Measurements from ENCODE around the gene OR8D2.

Gene OR8D2

DNA sequence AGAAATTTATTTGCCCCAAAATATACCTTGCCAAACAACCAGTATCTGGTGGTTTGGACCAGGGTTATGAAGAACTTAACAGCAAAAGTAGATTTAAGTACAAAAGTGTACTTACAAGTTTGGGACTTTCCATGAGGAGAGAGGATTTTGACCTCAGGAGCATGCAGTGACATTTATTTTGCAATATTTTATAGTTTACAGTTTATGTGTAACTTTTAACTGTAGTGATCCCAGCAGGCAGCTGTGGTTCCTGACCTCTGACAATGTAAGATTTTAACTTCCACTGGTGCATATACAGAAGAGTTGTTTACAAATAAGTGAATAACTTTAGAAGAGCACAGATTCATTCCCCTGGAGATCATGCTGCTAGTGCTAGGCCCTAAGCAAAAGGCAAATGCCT is 12.9 kb downstream of the OR8D2 start:
- peak; percentile 59 for DNase-seq
- Histone ChIP-seq H2BK5ac (ENCODE audit: low read depth, low read length, poor library complexity, severe bottlenecking) (no peak overlapping the region), H2AK5ac (ENCODE audit: low read length, severe bottlenecking) (no peak overlapping the region), H3K9ac (ENCODE audit: low read length) (no peak overlapping the region), H3K36me3 (ENCODE audit: control insufficient read depth in 1 of 2, insufficient read depth in 2 of 2, low read depth in 1 of 2, low read length in 2 of 2) (no peaks in the 10 kb centered on the region), H3K4me1 (ENCODE audit: control insufficient read depth, insufficient read depth, low read depth, low read length) (no peaks in the 10 kb centered on the region), H2BK12ac (ENCODE audit: low read length in 2 of 2) (no peak overlapping the region), H2BK15ac (ENCODE audit: low read depth, poor library complexity, severe bottlenecking) (no peak overlapping the region), H4K8ac (ENCODE audit: low read length) (no peak overlapping the region), H2AFZ (ENCODE audit: low read depth, low read length) (no peak overlapping the region), H3K79me1 (replicated peaks; ENCODE audit: low read length, poor library complexity, severe bottlenecking) (no peaks in the 10 kb centered on the region), H3K9me3 (ENCODE audit: control insufficient read depth, low read length) (no peaks in the 10 kb centered on the region), H4K91ac (ENCODE audit: low read length) (no peak overlapping the region), H3K23ac (ENCODE audit: low read length in 2 of 2) (no peak overlapping the region), H3K14ac (ENCODE audit: low read length in 2 of 2) (no peak overlapping the region), H3K4me2 (ENCODE audit: low read length, poor library complexity, severe bottlenecking) (no peak overlapping the region), H3K4ac (ENCODE audit: low read depth in 1 of 2, low read length in 2 of 2) (no peak overlapping the region), H3K27ac (ENCODE audit: low read length, poor library complexity, severe bottlenecking) (no peak overlapping the region), H2BK120ac (ENCODE audit: low read depth, low read length) (no peak overlapping the region), H3K27me3 (ENCODE audit: control insufficient read depth in 1 of 2, insufficient read depth in 1 of 2, low read length in 2 of 2) (no peaks in the 10 kb centered on the region), H3K4me3 (ENCODE audit: insufficient read depth in 1 of 2, low read depth in 1 of 2, low read length in 2 of 2) (no peak overlapping the region), H3K18ac (ENCODE audit: low read depth in 1 of 2, low read length in 2 of 2) (no peak overlapping the region)

DNA sequence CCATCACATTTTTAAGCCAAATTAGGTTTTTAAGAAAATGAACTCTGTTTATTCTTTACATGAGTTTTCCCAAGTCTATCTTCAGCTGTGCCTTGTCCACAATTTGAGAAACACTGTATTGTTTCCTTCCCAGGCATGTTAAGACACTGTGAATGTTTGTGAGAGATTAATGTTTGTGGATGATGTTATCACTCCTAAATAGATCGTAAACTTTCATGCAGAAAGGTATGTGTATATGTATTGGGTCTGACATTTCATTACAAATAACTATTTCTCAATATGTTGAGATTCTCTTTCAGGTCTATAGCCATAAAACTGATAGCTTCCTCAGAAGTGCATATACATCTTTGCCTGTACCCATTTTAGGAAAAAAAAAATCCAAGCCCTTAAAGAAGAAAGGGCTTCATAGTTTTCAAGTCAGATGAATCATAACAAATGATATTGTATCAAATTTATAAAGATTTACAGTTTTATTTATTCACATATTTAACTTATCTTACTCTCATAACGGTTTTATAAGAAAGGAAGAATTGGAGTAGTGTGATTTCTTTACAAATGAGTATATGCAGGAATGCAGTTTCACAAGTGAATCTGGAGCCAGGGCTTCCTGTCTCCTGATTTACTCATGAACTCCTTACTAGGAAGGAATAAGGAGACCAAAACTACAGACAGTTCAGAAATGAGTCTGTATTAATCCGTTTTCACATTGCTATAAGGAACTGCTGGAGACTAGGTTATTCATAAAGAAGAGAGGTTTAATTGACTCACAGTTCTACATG is 17.5 kb downstream of the OR8D2 start:
- Histone ChIP-seq H2AFZ (ENCODE audit: low read depth, low read length) (no peak overlapping the region), H3K18ac (ENCODE audit: low read depth in 1 of 2, low read length in 2 of 2) (peak overlapping the region; percentile 22 to 79), H3K4ac (ENCODE audit: low read depth in 1 of 2, low read length in 2 of 2) (no peak overlapping the region), H3K27ac (ENCODE audit: low read length, poor library complexity, severe bottlenecking) (no peak overlapping the region), H2BK120ac (ENCODE audit: low read depth, low read length) (no peak overlapping the region), H3K79me1 (replicated peaks; ENCODE audit: low read length, poor library complexity, severe bottlenecking) (no peaks in the 10 kb centered on the region), H2BK5ac (ENCODE audit: low read depth, low read length, poor library complexity, severe bottlenecking) (no peak overlapping the region), H2BK12ac (ENCODE audit: low read length in 2 of 2) (peak overlapping the region in 1 of 2 experiments; percentile 66), H3K4me3 (ENCODE audit: insufficient read depth in 1 of 2, low read depth in 1 of 2, low read length in 2 of 2) (no peak overlapping the region), H4K8ac (ENCODE audit: low read length) (no peak overlapping the region), H3K27me3 (ENCODE audit: control insufficient read depth in 1 of 2, insufficient read depth in 1 of 2, low read length in 2 of 2) (no peaks in the 10 kb centered on the region), H4K91ac (ENCODE audit: low read length) (no peak overlapping the region), H3K14ac (ENCODE audit: low read length in 2 of 2) (no peak overlapping the region), H2AK5ac (ENCODE audit: low read length, severe bottlenecking) (no peak overlapping the region), H2BK15ac (ENCODE audit: low read depth, poor library complexity, severe bottlenecking) (no peak overlapping the region), H3K4me2 (ENCODE audit: low read length, poor library complexity, severe bottlenecking) (no peak overlapping the region), H3K4me1 (ENCODE audit: control insufficient read depth, insufficient read depth, low read depth, low read length) (no peaks in the 10 kb centered on the region), H3K9me3 (ENCODE audit: control insufficient read depth, low read length) (no peaks in the 10 kb centered on the region), H3K36me3 (ENCODE audit: control insufficient read depth in 1 of 2, insufficient read depth in 2 of 2, low read depth in 1 of 2, low read length in 2 of 2) (no peaks in the 10 kb centered on the region), H3K23ac (ENCODE audit: low read length in 2 of 2) (no peak overlapping the region), H3K9ac (ENCODE audit: low read length) (no peak overlapping the region)
- no CpG with 5 or more reads among the region's 3 CpGs for WGBS
- peak; percentile 51 for DNase-seq

DNA sequence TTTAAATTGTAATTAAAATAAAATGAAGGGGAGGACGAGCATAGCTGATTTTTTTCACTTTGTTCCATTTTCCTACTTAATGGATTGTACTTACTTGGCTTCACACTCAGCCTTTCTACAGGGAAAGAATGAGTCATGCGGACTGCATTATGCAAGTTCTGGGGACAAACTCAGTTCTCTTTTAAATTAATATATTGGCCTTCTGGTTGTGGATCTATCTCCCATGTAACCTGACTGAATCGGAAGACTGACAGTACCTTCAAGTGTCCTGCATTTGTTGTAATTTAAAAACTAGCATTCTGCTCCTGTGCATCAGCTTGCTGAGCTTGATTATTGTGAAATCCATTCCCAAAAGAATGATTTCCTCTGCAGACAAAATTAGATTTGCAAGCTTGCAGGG is 18.4 kb downstream of the OR8D2 start:
- H3K18ac ChIP-seq (ENCODE audit: low read depth in 1 of 2, low read length in 2 of 2) = no peak overlapping the region
- peak; percentile 87 for DNase-seq
- H3K4me1 ChIP-seq (ENCODE audit: control insufficient read depth, insufficient read depth, low read depth, low read length) = no peaks in the 10 kb centered on the region
- no peak overlapping the region for H4K91ac ChIP-seq (ENCODE audit: low read length)
- no peak overlapping the region for H3K14ac ChIP-seq (ENCODE audit: low read length in 2 of 2)
- no peak overlapping the region for H2AFZ ChIP-seq (ENCODE audit: low read depth, low read length)
- no peaks in the 10 kb centered on the region for H3K9me3 ChIP-seq (ENCODE audit: control insufficient read depth, low read length)
- H2AK5ac ChIP-seq (ENCODE audit: low read length, severe bottlenecking) = no peak overlapping the region
- no peak overlapping the region for H2BK120ac ChIP-seq (ENCODE audit: low read depth, low read length)
- no peak overlapping the region for H3K23ac ChIP-seq (ENCODE audit: low read length in 2 of 2)
- H3K27ac ChIP-seq (ENCODE audit: low read length, poor library complexity, severe bottlenecking) = no peak overlapping the region
- no peaks in the 10 kb centered on the region for H3K36me3 ChIP-seq (ENCODE audit: control insufficient read depth in 1 of 2, insufficient read depth in 2 of 2, low read depth in 1 of 2, low read length in 2 of 2)
- no peaks in the 10 kb centered on the region for H3K27me3 ChIP-seq (ENCODE audit: control insufficient read depth in 1 of 2, insufficient read depth in 1 of 2, low read length in 2 of 2)
- no peak overlapping the region for H3K9ac ChIP-seq (ENCODE audit: low read length)
- H2BK12ac ChIP-seq (ENCODE audit: low read length in 2 of 2) = no peak overlapping the region
- no peak overlapping the region for H2BK15ac ChIP-seq (ENCODE audit: low read depth, poor library complexity, severe bottlenecking)
- 80% methylated on average over 3 of the region's 3 CpGs for WGBS
- no peaks in the 10 kb centered on the region for H3K79me1 ChIP-seq (replicated peaks; ENCODE audit: low read length, poor library complexity, severe bottlenecking)
- H4K8ac ChIP-seq (ENCODE audit: low read length) = no peak overlapping the region
- H2BK5ac ChIP-seq (ENCODE audit: low read depth, low read length, poor library complexity, severe bottlenecking) = no peak overlapping the region
- no peak overlapping the region for H3K4me2 ChIP-seq (ENCODE audit: low read length, poor library complexity, severe bottlenecking)
- no peak overlapping the region for H3K4me3 ChIP-seq (ENCODE audit: insufficient read depth in 1 of 2, low read depth in 1 of 2, low read length in 2 of 2)
- no peak overlapping the region for H3K4ac ChIP-seq (ENCODE audit: low read depth in 1 of 2, low read length in 2 of 2)

DNA sequence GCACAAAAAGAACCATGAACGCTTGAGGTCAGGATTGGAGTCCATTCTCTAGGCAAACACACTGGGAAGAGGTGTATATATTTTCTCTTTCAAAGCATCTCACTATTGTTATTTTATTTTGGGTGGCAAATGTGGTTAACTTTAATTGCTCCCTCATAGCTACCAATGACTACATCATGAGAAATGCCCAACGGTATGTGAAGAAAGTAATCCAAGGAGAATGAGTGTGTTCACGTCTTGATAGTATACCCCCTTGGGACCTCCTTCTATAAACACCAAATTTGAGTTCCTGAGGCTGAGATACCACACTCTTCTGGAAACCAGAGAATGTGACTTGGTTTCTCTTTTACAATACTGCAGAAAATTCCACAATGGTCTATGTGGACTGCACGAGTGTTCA is 22.1 kb downstream of the OR8D2 start:
- Histone ChIP-seq H2BK12ac (ENCODE audit: low read length in 2 of 2) (no peak overlapping the region), H3K4me3 (ENCODE audit: insufficient read depth in 1 of 2, low read depth in 1 of 2, low read length in 2 of 2) (no peak overlapping the region), H3K4ac (ENCODE audit: low read depth in 1 of 2, low read length in 2 of 2) (no peak overlapping the region), H3K23ac (ENCODE audit: low read length in 2 of 2) (no peak overlapping the region), H3K9ac (ENCODE audit: low read length) (no peak overlapping the region), H4K91ac (ENCODE audit: low read length) (no peak overlapping the region), H2BK120ac (ENCODE audit: low read depth, low read length) (no peak overlapping the region), H3K9me3 (ENCODE audit: control insufficient read depth, low read length) (no peaks in the 10 kb centered on the region), H3K36me3 (ENCODE audit: control insufficient read depth in 1 of 2, insufficient read depth in 2 of 2, low read depth in 1 of 2, low read length in 2 of 2) (no peaks in the 10 kb centered on the region), H3K18ac (ENCODE audit: low read depth in 1 of 2, low read length in 2 of 2) (no peak overlapping the region), H3K4me2 (ENCODE audit: low read length, poor library complexity, severe bottlenecking) (no peak overlapping the region), H2BK15ac (ENCODE audit: low read depth, poor library complexity, severe bottlenecking) (no peak overlapping the region), H3K79me1 (replicated peaks; ENCODE audit: low read length, poor library complexity, severe bottlenecking) (no peaks in the 10 kb centered on the region), H2BK5ac (ENCODE audit: low read depth, low read length, poor library complexity, severe bottlenecking) (no peak overlapping the region), H3K27ac (ENCODE audit: low read length, poor library complexity, severe bottlenecking) (no peak overlapping the region), H4K8ac (ENCODE audit: low read length) (no peak overlapping the region), H3K4me1 (ENCODE audit: control insufficient read depth, insufficient read depth, low read depth, low read length) (no peaks in the 10 kb centered on the region), H2AK5ac (ENCODE audit: low read length, severe bottlenecking) (no peak overlapping the region), H3K14ac (ENCODE audit: low read length in 2 of 2) (no peak overlapping the region), H2AFZ (ENCODE audit: low read depth, low read length) (no peak overlapping the region), H3K27me3 (ENCODE audit: control insufficient read depth in 1 of 2, insufficient read depth in 1 of 2, low read length in 2 of 2) (no peaks in the 10 kb centered on the region)
- 55% methylated on average over 3 of the region's 4 CpGs for WGBS
- DNase-seq = no peak

Data from mesenchymal stem cell (in vitro differentiated cells and primary cell).